GM12878 (cell line): ENCODE data around the gene SIX3. TPM values are rescaled to one million over a fixed set of nuclear protein-coding genes. Genes with fewer than 3 reads are reported as not detected.

Source experiments
- BHLHE40 ChIP-seq, 2 experiments: fragments of 450-650 bp in 1 of 2; IDR thresholded peaks; 2 replicates each; pipeline ENCODE4 v1.6.1; 2011 to 2017; ENCODE audit warnings: low read depth in 2 of 2, borderline replicate concordance in 1 of 2, improper control_type of control experiment in 1 of 2, low read length in 1 of 2, mild to moderate bottlenecking in 1 of 2
- CTCF ChIP-seq, 3 experiments: IDR thresholded peaks in 2 of 3; conservative IDR thresholded peaks in 1 of 3; 2 replicates each; pipeline ENCODE4 v1.5.1; 2011; ENCODE audit warnings: low read depth in 3 of 3, low read length in 3 of 3, mild to moderate bottlenecking in 3 of 3, control low read depth in 2 of 3, moderate library complexity in 2 of 3, inconsistent platforms in 1 of 3, mixed read lengths in 1 of 3; ENCODE audit not compliant: control insufficient read depth in 2 of 3, insufficient read depth in 1 of 3; ENCODE audit errors: extremely low read depth in 1 of 3
- EGR1 ChIP-seq, 2 experiments: IDR thresholded peaks; 1 replicate in 1 of 2; 2 replicates in 1 of 2; pipeline ENCODE4 v1.6.1; 2011 to 2012; ENCODE audit warnings: low read depth in 2 of 2, low read length in 2 of 2, borderline replicate concordance in 1 of 2, mild to moderate bottlenecking in 1 of 2, moderate library complexity in 1 of 2
- IKZF1 ChIP-seq: fragments of 450-650 bp; conservative IDR thresholded peaks from 2 replicates; pipeline ENCODE4 v1.6.1; 2017; ENCODE audit warnings: antibody characterized with exemption, mild to moderate bottlenecking
- IKZF2 ChIP-seq, 2 experiments: fragments of 450-650 bp; IDR thresholded peaks; 2 replicates each; pipeline ENCODE4 v1.6.1; 2017; ENCODE audit warnings: mild to moderate bottlenecking in 2 of 2, moderate library complexity in 2 of 2
- LARP7 ChIP-seq: fragments of 450-650 bp; IDR thresholded peaks from 2 replicates; pipeline ENCODE4 v1.6.1; 2017; ENCODE audit warnings: mild to moderate bottlenecking
- PBX3 ChIP-seq: IDR thresholded peaks from 2 replicates; pipeline ENCODE4 v1.6.1; 2011; ENCODE audit warnings: mild to moderate bottlenecking, low read depth, low read length, moderate library complexity; ENCODE audit not compliant: insufficient replicate concordance
- POLR2A ChIP-seq: IDR thresholded peaks from 2 replicates; pipeline ENCODE4 v1.6.1; 2011; ENCODE audit warnings: low read depth, mild to moderate bottlenecking, low read length
- POU2F2 ChIP-seq: IDR thresholded peaks from 3 replicates; pipeline ENCODE4 v1.6.1; 2011; ENCODE audit warnings: low read depth, mild to moderate bottlenecking, low read length, borderline replicate concordance
- RAD21 ChIP-seq: IDR thresholded peaks from 2 replicates; pipeline ENCODE4 v1.6.1; 2011; ENCODE audit warnings: mild to moderate bottlenecking, low read depth, low read length, moderate library complexity; ENCODE audit not compliant: insufficient read depth
- RB1 ChIP-seq: fragments of 450-650 bp; formaldehyde crosslinking; IDR thresholded peaks from 2 replicates; pipeline ENCODE4 v1.6.1; 2017; ENCODE audit warnings: mild to moderate bottlenecking, borderline replicate concordance
- SMC3 ChIP-seq: IDR thresholded peaks from 2 replicates; pipeline ENCODE4 v1.6.1; 2011; ENCODE audit warnings: low read length, improper control_type of control experiment, borderline replicate concordance
- SP1 ChIP-seq: IDR thresholded peaks from one replicate; pipeline ENCODE4 v1.6.1; 2011; ENCODE audit warnings: low read depth, low read length
- TAF1 ChIP-seq: IDR thresholded peaks from 2 replicates; pipeline ENCODE4 v1.6.1; 2011; ENCODE audit warnings: mild to moderate bottlenecking, low read depth, low read length, borderline replicate concordance
- TCF12 ChIP-seq: IDR thresholded peaks from 2 replicates; pipeline ENCODE4 v1.6.1; 2011; ENCODE audit warnings: low read depth, mild to moderate bottlenecking, low read length
- USF1 ChIP-seq: IDR thresholded peaks from 2 replicates; pipeline ENCODE4 v1.6.1; 2011; ENCODE audit warnings: borderline replicate concordance, low read depth, mild to moderate bottlenecking, moderate library complexity, mixed read lengths, low read length; ENCODE audit not compliant: insufficient read depth; ENCODE audit errors: extremely low read length
- YBX1 ChIP-seq: fragments of 450-650 bp; IDR thresholded peaks from 2 replicates; pipeline ENCODE4 v1.6.1; 2016; ENCODE audit warnings: antibody characterized with exemption
- ZBTB11 ChIP-seq: fragments of 450-650 bp; formaldehyde crosslinking; IDR thresholded peaks from 2 replicates; pipeline ENCODE4 v1.5.0; 2022; ENCODE audit warnings: mild to moderate bottlenecking, missing genetic modification characterization
- polyA plus RNA-seq, 11 experiments: library from polyadenylated mRNA; depleted of rRNA in 4 of 11; unstranded in 6 of 11; stranded (reverse) in 5 of 11; fragments of >200 nt; fragmentation: Nextera tagmentation in 4 of 11; fragmentation: Illumina TruSeq in 1 of 11; extraction: Ambion mirVana in 4 of 11; extraction: Trizol in 1 of 11; gene quantifications; 1 replicate in 1 of 11; 2 replicates in 10 of 11; pipeline versions ENCODE4 v1.2.1 to v1.2.3, GENCODE V29; 2011 to 2016; ENCODE audit warnings: inconsistent platforms in 2 of 11, missing spikeins in 2 of 11, low read depth in 1 of 11
- total RNA-seq, 4 experiments: library from RNA; depleted of rRNA in 3 of 4; stranded (reverse); fragments of >200 nt in 3 of 4; fragmentation: Illumina TruSeq in 1 of 4; extraction: Trizol in 1 of 4; gene quantifications; 2 replicates each; pipeline versions ENCODE4 v1.2.1 to v1.2.3, GENCODE V29; 2013 to 2021

SIX3 gene
- total and polyA plus RNA-seq, 10 of the 15 experiments (the other 5 are each of a cell fraction or from before 2014, with no cell fraction given), result 0.05 to 0.42 (median 0.13) TPM; not detected in 4

- TF ChIP-seq ZBTB11 (no peak), EGR1 (IDR thresholded peaks at IDR 0.05; ENCODE audit: borderline replicate concordance in 1 of 2, low read depth in 2 of 2, low read length in 2 of 2) (0 out of 3 replicates have a peak, but pooled peaks of 1 of the 2 experiments have one; percentile 25), YBX1 (no peak), PBX3 (no peak), USF1 (peak; percentile 39), RB1 (peak; percentile 77; the same call in 1 of the 2 replicates), SP1 (peak; percentile 31), SMC3 (peak; percentile 96), TCF12 (0 out of 2 replicates have a peak, but pooled peaks have one; percentile 39), POU2F2 (peak; percentile 58; the same call in 1 of the 3 replicates), CTCF (IDR thresholded peaks at IDR 0.05 in 2 of 3, conservative IDR thresholded peaks at IDR 0.05 in 1 of 3; ENCODE audit: control insufficient read depth in 2 of 3, extremely low read depth in 1 of 3, insufficient read depth in 1 of 3, low read depth in 3 of 3, low read length in 3 of 3) (peak; percentile 80 to 99 (median 92)), RAD21 (peak; percentile 91), POLR2A (no peak), IKZF1 (no peak; the same call in 1 of the 2 replicates), IKZF2 (IDR thresholded peaks at IDR 0.05) (no peak), TAF1 (no peak), BHLHE40 (IDR thresholded peaks at IDR 0.05; ENCODE audit: borderline replicate concordance in 1 of 2, low read depth in 2 of 2, low read length in 1 of 2) (peak; percentile 67 to 82; a peak in 3 of 4 replicates), LARP7 (peak; percentile 61; the same call in 1 of the 2 replicates)
Measured at GRCh38 chr2:44955593-44956392, 14.3 kb downstream of the SIX3 start (continued).
